Thyroid gland (tissue), 4 donors: Measurements from ENCODE around the gene ATXN7.

Experiments
- POLR2A ChIP-seq, 2 donors: fragments of 450-650 bp; IDR thresholded peaks; one replicate each; pipeline ENCODE4 v1.6.1; 2017; ENCODE audit warnings: antibody characterized with exemption in 2 of 2, mild to moderate bottlenecking in 2 of 2, moderate library complexity in 1 of 2
- TF ChIP-seq, protein P1 (sequence below), 6 experiments: fragments of 200-600 bp in 3 of 6; fragments of 450-650 bp in 3 of 6; sonication (generic) in 3 of 6; IDR thresholded peaks; one replicate each; pipeline ENCODE4 v1.5.1; 2016 to 2019; ENCODE audit warnings: antibody characterized with exemption in 6 of 6, mild to moderate bottlenecking in 2 of 6, inconsistent platforms in 1 of 6, moderate library complexity in 1 of 6

DNA sequence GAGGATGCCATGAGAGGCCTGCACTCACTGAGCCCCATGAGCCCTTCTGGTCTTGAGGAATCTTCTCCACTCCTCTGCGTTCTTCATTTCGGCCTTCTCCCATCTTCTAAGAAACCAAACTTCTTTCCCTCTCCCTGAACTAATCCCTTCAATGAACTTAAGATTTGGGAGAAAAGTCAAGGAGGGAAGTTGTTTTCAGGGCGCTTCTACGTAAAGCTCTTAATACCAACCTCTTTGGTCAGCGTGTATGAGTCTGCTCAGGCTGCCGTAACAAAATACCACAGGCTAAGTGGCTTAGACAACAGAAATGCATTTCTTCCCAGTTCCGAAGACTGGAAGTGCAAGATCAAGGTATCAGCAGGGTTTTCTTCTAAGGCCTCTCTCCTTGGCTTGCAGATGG, 173.4 kb downstream of the ATXN7 start:
- TF ChIP-seq, protein P1, sequence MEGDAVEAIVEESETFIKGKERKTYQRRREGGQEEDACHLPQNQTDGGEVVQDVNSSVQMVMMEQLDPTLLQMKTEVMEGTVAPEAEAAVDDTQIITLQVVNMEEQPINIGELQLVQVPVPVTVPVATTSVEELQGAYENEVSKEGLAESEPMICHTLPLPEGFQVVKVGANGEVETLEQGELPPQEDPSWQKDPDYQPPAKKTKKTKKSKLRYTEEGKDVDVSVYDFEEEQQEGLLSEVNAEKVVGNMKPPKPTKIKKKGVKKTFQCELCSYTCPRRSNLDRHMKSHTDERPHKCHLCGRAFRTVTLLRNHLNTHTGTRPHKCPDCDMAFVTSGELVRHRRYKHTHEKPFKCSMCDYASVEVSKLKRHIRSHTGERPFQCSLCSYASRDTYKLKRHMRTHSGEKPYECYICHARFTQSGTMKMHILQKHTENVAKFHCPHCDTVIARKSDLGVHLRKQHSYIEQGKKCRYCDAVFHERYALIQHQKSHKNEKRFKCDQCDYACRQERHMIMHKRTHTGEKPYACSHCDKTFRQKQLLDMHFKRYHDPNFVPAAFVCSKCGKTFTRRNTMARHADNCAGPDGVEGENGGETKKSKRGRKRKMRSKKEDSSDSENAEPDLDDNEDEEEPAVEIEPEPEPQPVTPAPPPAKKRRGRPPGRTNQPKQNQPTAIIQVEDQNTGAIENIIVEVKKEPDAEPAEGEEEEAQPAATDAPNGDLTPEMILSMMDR (IDR thresholded peaks at IDR 0.05), result no peak
- no peak for TF ChIP-seq POLR2A (IDR thresholded peaks at IDR 0.05)
